Neuron (in vitro differentiated cells): ENCODE results near the gene AKAP6.

Experiments used
- H2AFZ ChIP-seq: one replicate; pipeline ENCODE4 v1.6.1; 2013; ENCODE audit warnings: low read depth, mild to moderate bottlenecking, inconsistent platforms, low read length, moderate library complexity
- H3K27me3 ChIP-seq: one replicate; pipeline ENCODE4 v1.6.1; 2013; ENCODE audit warnings: low read length; ENCODE audit not compliant: insufficient read depth
- H3K36me3 ChIP-seq: one replicate; pipeline ENCODE4 v1.6.1; 2013; ENCODE audit warnings: low read length; ENCODE audit not compliant: insufficient read depth
- H3K4me1 ChIP-seq: one replicate; pipeline ENCODE4 v1.6.1; 2013; ENCODE audit warnings: low read length; ENCODE audit not compliant: insufficient read depth
- H3K4me3 ChIP-seq: 2 replicates; pipeline ENCODE4 v1.5.1; 2013; ENCODE audit warnings: mild to moderate bottlenecking, low read length, moderate library complexity
- H3K9me3 ChIP-seq: one replicate; pipeline ENCODE4 v1.6.1; 2013; ENCODE audit warnings: low read length

Gene AKAP6

DNA sequence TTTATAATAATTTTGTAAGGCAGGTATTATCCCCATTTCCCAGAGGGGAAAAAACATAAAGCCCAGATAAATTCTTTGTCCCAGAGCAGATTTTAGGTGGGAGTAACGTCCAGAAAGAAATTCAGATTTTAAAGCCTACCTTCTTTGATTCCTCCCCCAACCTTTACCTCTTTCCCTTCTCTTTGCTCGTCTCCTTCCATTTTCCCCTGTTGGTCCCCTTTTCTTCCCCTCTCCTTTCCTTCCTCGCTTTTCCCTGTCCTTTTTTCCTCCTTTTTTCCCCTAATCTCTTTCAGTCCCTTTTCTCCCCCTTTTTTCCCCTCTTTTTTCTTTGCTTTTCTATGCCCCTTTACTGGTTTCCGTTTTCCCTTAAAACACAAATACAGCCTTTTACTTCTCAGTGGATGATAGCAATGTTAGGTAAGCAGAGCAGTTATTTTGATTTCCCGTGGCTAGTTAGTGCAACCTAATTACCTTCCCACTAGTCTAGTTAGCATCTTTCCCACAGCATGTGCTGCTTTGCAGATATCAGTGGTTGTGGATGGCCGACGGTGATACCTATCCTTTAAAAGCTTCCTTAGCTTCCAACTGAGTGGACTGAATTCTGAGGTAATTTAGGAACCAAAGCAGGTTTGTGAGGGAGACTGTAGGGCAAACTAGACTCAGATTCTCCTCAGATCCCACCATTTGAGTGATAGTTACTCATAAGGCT lies 10.9 kb upstream of the AKAP6 start:
- no peak overlapping the region for H3K4me3 ChIP-seq
- no peaks in the 10 kb centered on the region for H3K4me1 ChIP-seq
- H2AFZ ChIP-seq = no peak overlapping the region
- H3K27me3 ChIP-seq = peaks cover 11% of the 10 kb centered on the region
- no peaks in the 10 kb centered on the region for H3K9me3 ChIP-seq
- no peaks in the 10 kb centered on the region for H3K36me3 ChIP-seq

GRCh38 chr14:32319368-32320049 lies 9.6 kb upstream of the AKAP6 start:
- Histone ChIP-seq H2AFZ (no peak overlapping the region), H3K27me3 (peaks cover 10% of the 10 kb centered on the region), H3K4me1 (no peaks in the 10 kb centered on the region), H3K36me3 (no peaks in the 10 kb centered on the region), H3K4me3 (no peak overlapping the region), H3K9me3 (no peaks in the 10 kb centered on the region)

DNA sequence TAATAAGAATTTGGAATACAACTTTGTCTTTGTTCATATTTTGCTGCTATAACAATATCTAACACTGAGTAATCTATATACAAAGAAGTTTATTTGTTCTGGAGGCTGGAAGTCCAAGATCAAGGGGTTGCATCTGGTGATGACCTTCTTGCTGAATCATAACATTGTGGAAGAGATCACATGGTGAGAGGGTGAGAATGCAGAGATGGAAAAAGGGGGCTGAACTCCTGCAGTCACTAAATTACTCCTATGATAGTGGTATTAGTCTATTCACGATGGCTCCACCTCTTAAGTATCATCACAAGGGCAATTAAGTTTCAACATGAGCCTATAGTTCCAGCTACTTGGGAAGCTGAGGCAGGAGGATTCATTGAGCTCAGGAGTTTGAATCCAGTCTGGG lies 4.5 kb upstream of the AKAP6 start:
- Histone ChIP-seq H2AFZ (no peak overlapping the region), H3K9me3 (peaks cover 2% of the 10 kb centered on the region), H3K27me3 (peaks cover 10% of the 10 kb centered on the region), H3K4me3 (no peak overlapping the region), H3K36me3 (no peaks in the 10 kb centered on the region), H3K4me1 (peaks cover 13% of the 10 kb centered on the region)

GRCh38 chr14:32327255-32327961 lies 1.7 kb upstream of the AKAP6 start:
- no peak overlapping the region for H3K4me3 ChIP-seq
- peaks cover 2% of the 10 kb centered on the region for H3K9me3 ChIP-seq
- no peak overlapping the region for H2AFZ ChIP-seq
- H3K27me3 ChIP-seq = peaks cover 7% of the 10 kb centered on the region
- H3K4me1 ChIP-seq = peaks cover 39% of the 10 kb centered on the region
- no peaks in the 10 kb centered on the region for H3K36me3 ChIP-seq

GRCh38 chr14:32329690-32330285 lies 690 bp downstream of the AKAP6 start:
- Histone ChIP-seq H2AFZ (no peak overlapping the region), H3K9me3 (peaks cover 2% of the 10 kb centered on the region), H3K27me3 (no peaks in the 10 kb centered on the region), H3K4me1 (peaks cover 46% of the 10 kb centered on the region), H3K4me3 (peak overlapping the region; percentile 56), H3K36me3 (no peaks in the 10 kb centered on the region)

- H3K36me3 ChIP-seq = no peaks in the 10 kb centered on the region
- H3K4me1 ChIP-seq = peaks cover 46% of the 10 kb centered on the region
- H3K9me3 ChIP-seq = peaks cover 2% of the 10 kb centered on the region
- H3K4me3 ChIP-seq = peak overlapping the region; percentile 56
- H3K27me3 ChIP-seq = no peaks in the 10 kb centered on the region
- peak overlapping the region; percentile 65 for H2AFZ ChIP-seq
Observed at GRCh38 chr14:32330351-32331111, 1.4 kb downstream of the AKAP6 start.

DNA sequence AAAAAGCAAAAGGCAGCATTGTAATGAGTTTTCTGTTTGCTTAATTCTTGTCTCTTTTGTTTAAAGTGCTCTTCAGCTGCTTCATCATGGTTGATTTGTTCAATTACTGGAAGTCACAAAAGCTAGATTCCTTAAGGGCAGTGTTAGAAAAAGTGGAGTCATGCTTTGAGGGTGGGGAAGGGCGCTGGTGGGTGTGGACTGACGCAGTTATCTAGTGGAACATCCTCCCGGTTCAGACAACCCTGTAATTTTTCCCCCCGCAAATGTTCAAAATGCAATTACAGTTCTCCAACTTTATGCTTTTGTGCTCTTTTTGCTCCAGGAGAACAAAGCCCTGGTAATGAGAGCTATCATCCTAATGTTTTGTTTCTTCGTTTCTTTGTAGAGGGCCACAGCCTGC lies 2.1 kb downstream of the AKAP6 start:
- Histone ChIP-seq H3K36me3 (no peaks in the 10 kb centered on the region), H3K9me3 (peaks cover 2% of the 10 kb centered on the region), H3K27me3 (no peaks in the 10 kb centered on the region), H3K4me3 (peak overlapping the region; percentile 56), H3K4me1 (peaks cover 46% of the 10 kb centered on the region), H2AFZ (peak overlapping the region; percentile 65)

- H3K4me1 ChIP-seq = peaks cover 49% of the 10 kb centered on the region
- H3K36me3 ChIP-seq = no peaks in the 10 kb centered on the region
- H3K4me3 ChIP-seq = no peak overlapping the region
- H2AFZ ChIP-seq = no peak overlapping the region
- H3K27me3 ChIP-seq = no peaks in the 10 kb centered on the region
- no peaks in the 10 kb centered on the region for H3K9me3 ChIP-seq
Observed at GRCh38 chr14:32332415-32333316, 3.6 kb downstream of the AKAP6 start.

- Histone ChIP-seq H3K27me3 (no peaks in the 10 kb centered on the region), H3K36me3 (no peaks in the 10 kb centered on the region), H3K9me3 (no peaks in the 10 kb centered on the region), H2AFZ (no peak overlapping the region), H3K4me3 (no peak overlapping the region), H3K4me1 (peaks cover 17% of the 10 kb centered on the region)
Observed at GRCh38 chr14:32336702-32337101, 7.6 kb downstream of the AKAP6 start.

- Histone ChIP-seq H3K27me3 (no peaks in the 10 kb centered on the region), H3K4me1 (peaks cover 15% of the 10 kb centered on the region), H3K4me3 (no peak overlapping the region), H3K9me3 (no peaks in the 10 kb centered on the region), H3K36me3 (no peaks in the 10 kb centered on the region), H2AFZ (no peak overlapping the region)
Observed at GRCh38 chr14:32337759-32338158, 8.7 kb downstream of the AKAP6 start.

- Histone ChIP-seq H3K36me3 (no peaks in the 10 kb centered on the region), H3K9me3 (no peaks in the 10 kb centered on the region), H3K4me3 (no peak overlapping the region), H3K27me3 (no peaks in the 10 kb centered on the region), H3K4me1 (peaks cover 16% of the 10 kb centered on the region), H2AFZ (no peak overlapping the region)
Observed at GRCh38 chr14:32339188-32339587, 10.1 kb downstream of the AKAP6 start.
